Keratinocyte (primary cell): ENCODE results near the gene MPV17L. TPM values are rescaled to one million over a fixed set of nuclear protein-coding genes. Genes with fewer than 3 reads are reported as not detected.
"Not testable (repeated sequence)": the region's sequence is repeated elsewhere in the genome, so short reads cannot be mapped to it uniquely, and the experiment has no call there.

Experiments
- DNase-seq: peaks from one replicate; pipeline ENCODE4 v3.0.0-alpha.2; 2011; ENCODE audit warnings: low read depth, missing footprints, low spot score
- FAIRE-seq: peaks from 2 replicates; lab custom pipeline; 2011; peaks lifted over from hg19 to GRCh38; lab: Jason Lieb, UNC
- H2AFZ ChIP-seq: 2 replicates; pipeline ENCODE4 v1.6.0; 2012; ENCODE audit warnings: low read length, control low read depth, inconsistent platforms; ENCODE audit not compliant: control insufficient read depth
- H3K27ac ChIP-seq: 2 replicates; pipeline ENCODE4 v1.5.1; 2011; ENCODE audit warnings: low read length; ENCODE audit not compliant: control insufficient read depth, insufficient read depth
- H3K27me3 ChIP-seq: 3 replicates; pipeline ENCODE4 v1.6.0; 2011; ENCODE audit warnings: low read length; ENCODE audit not compliant: control insufficient read depth, insufficient read depth; ENCODE audit errors: extremely low read depth
- H3K36me3 ChIP-seq, 2 experiments: 2 replicates in 1 of 2; 3 replicates in 1 of 2; pipeline ENCODE4 v1.5.1; 2011; ENCODE audit warnings: low read length in 2 of 2, mild to moderate bottlenecking in 1 of 2; ENCODE audit not compliant: control insufficient read depth in 2 of 2, insufficient read depth in 2 of 2; ENCODE audit errors: extremely low read depth in 1 of 2
- H3K4me1 ChIP-seq: 3 replicates; pipeline ENCODE4 v1.5.1; 2011; ENCODE audit warnings: low read length; ENCODE audit not compliant: control insufficient read depth, insufficient read depth; ENCODE audit errors: extremely low read depth
- H3K4me2 ChIP-seq: 3 replicates; pipeline ENCODE4 v1.6.0; 2011; ENCODE audit warnings: low read depth, low read length; ENCODE audit not compliant: control insufficient read depth, insufficient read depth; ENCODE audit errors: extremely low read depth
- H3K4me3 ChIP-seq, 3 experiments: fragments of 200-600 bp in 1 of 3; sonication (generic) in 1 of 3; 2 replicates in 2 of 3; 3 replicates in 1 of 3; pipeline ENCODE4 v1.5.1; 2011 to 2016; ENCODE audit warnings: low read length in 3 of 3, mild to moderate bottlenecking in 3 of 3, control low read depth in 2 of 3, inconsistent platforms in 1 of 3, low read depth in 1 of 3, mixed read lengths in 1 of 3, mixed run types in 1 of 3, moderate library complexity in 1 of 3; ENCODE audit not compliant: control insufficient read depth in 2 of 3, insufficient read depth in 2 of 3; ENCODE audit errors: extremely low read depth in 1 of 3
- H3K79me2 ChIP-seq: 2 replicates; pipeline ENCODE4 v1.6.0; 2012; ENCODE audit warnings: low read length; ENCODE audit not compliant: control insufficient read depth, insufficient read depth
- H3K9ac ChIP-seq: 3 replicates; pipeline ENCODE4 v1.6.0; 2011; ENCODE audit warnings: low read length; ENCODE audit not compliant: control insufficient read depth, insufficient read depth; ENCODE audit errors: extremely low read depth
- H3K9me1 ChIP-seq: 3 replicates; pipeline ENCODE4 v1.6.0; 2011; ENCODE audit warnings: low read length; ENCODE audit not compliant: control insufficient read depth, insufficient read depth; ENCODE audit errors: extremely low read depth
- H3K9me3 ChIP-seq: 2 replicates; pipeline ENCODE4 v1.5.1; 2012; ENCODE audit warnings: low read depth, low read length; ENCODE audit not compliant: control insufficient read depth
- H4K20me1 ChIP-seq: 3 replicates; pipeline ENCODE4 v1.6.0; 2011; ENCODE audit warnings: low read length; ENCODE audit not compliant: control insufficient read depth, insufficient read depth; ENCODE audit errors: extremely low read depth
- EZH2 ChIP-seq: IDR thresholded peaks from one replicate; pipeline ENCODE4 v1.6.1; 2012; ENCODE audit warnings: inconsistent platforms, mild to moderate bottlenecking, low read length, moderate library complexity
- dilution Hi-C: fragments of 300-500 bp; cut with MboI; formaldehyde crosslinking; loops from one replicate; pipeline ENCODE4 v1.7.0; 2020; ENCODE audit warnings: low sequenced_read_pairs; ENCODE audit not compliant: extremely low pct_ligation_motif_present
- polyA plus RNA-seq, 5 experiments: library from polyadenylated mRNA; depleted of rRNA in 3 of 5; stranded (reverse) in 3 of 5; stranded (forward) in 1 of 5; unstranded in 1 of 5; fragments of >200 nt; gene quantifications; 1 replicate in 1 of 5; 2 replicates in 3 of 5; 3 replicates in 1 of 5; pipeline versions ENCODE4 v1.2.1 to v1.2.3, GENCODE V29; 2011 to 2012; ENCODE audit warnings: missing spikeins in 2 of 5, low read depth in 1 of 5, low replicate concordance in 1 of 5
- TF ChIP-seq, protein P1 (sequence below), 3 experiments: IDR thresholded peaks in 1 of 3; conservative IDR thresholded peaks in 1 of 3; optimal IDR thresholded peaks in 1 of 3; 2 replicates in 2 of 3; 3 replicates in 1 of 3; pipeline versions ENCODE3 to v1.5.1; 2011; ENCODE audit warnings: low read length in 3 of 3, mild to moderate bottlenecking in 3 of 3, moderate library complexity in 2 of 3, control low read depth in 1 of 3, inconsistent platforms in 1 of 3; ENCODE audit not compliant: insufficient read depth in 2 of 3; ENCODE audit errors: extremely low read depth in 1 of 3

MPV17L gene
- polyA plus RNA-seq, 1 donor (not counting 4 experiments of a cell fraction or from before 2014, with no cell fraction given) = 0.39 TPM

DNA sequence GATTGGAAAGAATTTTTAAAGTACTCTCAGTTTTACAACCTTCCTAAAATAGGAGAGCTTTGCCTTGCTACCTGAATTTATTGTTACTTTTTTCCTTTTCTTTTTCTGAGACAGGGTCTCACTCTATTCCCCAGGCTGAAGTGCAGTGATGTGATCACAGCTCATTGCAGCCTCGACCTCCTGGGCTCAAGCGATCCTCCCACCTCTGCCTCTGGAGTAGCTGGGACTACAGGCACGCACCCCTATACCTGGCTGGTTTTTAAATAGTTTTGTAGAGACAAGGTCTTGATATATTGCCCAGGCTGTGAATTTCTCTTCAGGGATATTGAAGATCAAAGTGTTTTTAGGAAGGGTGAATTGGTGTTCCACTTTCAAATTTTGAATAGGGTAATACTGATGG is 3.8 kb downstream of the MPV17L start:
- DNase-seq (no peak), FAIRE-seq (no peak)
- no peak overlapping the region for H3K9ac ChIP-seq
- H3K79me2 ChIP-seq = no peaks in the 10 kb centered on the region
- no peak for TF ChIP-seq EZH2
- TF ChIP-seq, protein P1, sequence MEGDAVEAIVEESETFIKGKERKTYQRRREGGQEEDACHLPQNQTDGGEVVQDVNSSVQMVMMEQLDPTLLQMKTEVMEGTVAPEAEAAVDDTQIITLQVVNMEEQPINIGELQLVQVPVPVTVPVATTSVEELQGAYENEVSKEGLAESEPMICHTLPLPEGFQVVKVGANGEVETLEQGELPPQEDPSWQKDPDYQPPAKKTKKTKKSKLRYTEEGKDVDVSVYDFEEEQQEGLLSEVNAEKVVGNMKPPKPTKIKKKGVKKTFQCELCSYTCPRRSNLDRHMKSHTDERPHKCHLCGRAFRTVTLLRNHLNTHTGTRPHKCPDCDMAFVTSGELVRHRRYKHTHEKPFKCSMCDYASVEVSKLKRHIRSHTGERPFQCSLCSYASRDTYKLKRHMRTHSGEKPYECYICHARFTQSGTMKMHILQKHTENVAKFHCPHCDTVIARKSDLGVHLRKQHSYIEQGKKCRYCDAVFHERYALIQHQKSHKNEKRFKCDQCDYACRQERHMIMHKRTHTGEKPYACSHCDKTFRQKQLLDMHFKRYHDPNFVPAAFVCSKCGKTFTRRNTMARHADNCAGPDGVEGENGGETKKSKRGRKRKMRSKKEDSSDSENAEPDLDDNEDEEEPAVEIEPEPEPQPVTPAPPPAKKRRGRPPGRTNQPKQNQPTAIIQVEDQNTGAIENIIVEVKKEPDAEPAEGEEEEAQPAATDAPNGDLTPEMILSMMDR (optimal IDR thresholded peaks at IDR 0.05 in 1 of 3, IDR thresholded peaks at IDR 0.05 in 1 of 3, conservative IDR thresholded peaks at IDR 0.05 in 1 of 3; ENCODE audit: extremely low read depth in 1 of 3, insufficient read depth in 2 of 3, low read length in 3 of 3) = no peak
- H3K27me3 ChIP-seq = no peaks in the 10 kb centered on the region
- no peaks in the 10 kb centered on the region for H3K4me1 ChIP-seq
- no peak overlapping the region for H3K4me2 ChIP-seq
- H3K36me3 ChIP-seq = no peaks in the 10 kb centered on the region
- no peak overlapping the region for H2AFZ ChIP-seq
- H3K27ac ChIP-seq = no peak overlapping the region
- dilution Hi-C loops = no loop called here
- no peaks in the 10 kb centered on the region for H3K9me3 ChIP-seq
- H3K9me1 ChIP-seq = no peaks in the 10 kb centered on the region
- no peak overlapping the region for H3K4me3 ChIP-seq
- H4K20me1 ChIP-seq = no peaks in the 10 kb centered on the region

DNA sequence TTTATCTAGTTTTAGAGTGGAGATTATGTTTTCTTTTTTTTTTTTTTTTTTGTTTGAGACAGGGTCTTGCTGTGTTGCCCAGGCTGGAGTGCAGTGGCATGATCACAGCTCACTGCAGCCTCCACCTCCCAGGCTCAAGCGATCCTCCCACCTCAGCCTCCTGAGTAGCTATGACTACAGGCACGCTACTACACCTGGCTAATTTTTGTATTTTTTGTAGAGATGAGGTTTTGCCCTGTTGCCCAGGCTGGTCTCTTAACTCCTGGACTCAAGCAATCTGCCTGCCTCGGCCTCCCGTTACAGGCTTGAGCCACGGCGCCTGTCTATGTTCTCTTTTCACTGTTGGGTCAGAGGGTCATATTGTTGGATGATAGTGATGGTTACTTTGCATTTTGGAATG is 4.8 kb downstream of the MPV17L start:
- not testable (repeated sequence) for FAIRE-seq, H3K27me3 ChIP-seq, DNase-seq

DNA sequence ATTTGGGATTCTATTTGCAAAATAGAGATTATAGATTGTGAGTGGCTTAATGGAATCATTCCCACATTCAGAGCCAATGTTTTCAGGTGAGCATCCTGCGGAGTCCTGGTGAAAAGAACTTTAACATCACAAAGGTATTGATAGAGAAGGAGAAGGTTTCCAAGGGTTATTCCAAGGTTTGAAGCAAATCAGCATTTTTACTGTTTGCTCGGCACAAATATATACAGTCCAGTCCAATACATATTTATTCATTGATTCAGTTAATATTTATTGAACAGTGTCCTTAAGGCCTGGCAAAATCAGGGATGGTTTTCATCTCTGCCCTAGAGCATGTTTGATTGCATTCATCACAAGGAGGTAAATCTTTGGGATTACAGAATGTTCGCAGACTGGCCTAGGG is 6.4 kb downstream of the MPV17L start:
- dilution Hi-C loops = no loop called here

More for the DNA sequence above, 4.8 kb downstream of the MPV17L start:
- H3K4me2 ChIP-seq, H3K79me2 ChIP-seq, H4K20me1 ChIP-seq, H3K36me3 ChIP-seq, H3K4me1 ChIP-seq, H3K9me3 ChIP-seq, H3K9me1 ChIP-seq, dilution Hi-C loops, H3K9ac ChIP-seq, H2AFZ ChIP-seq, H3K4me3 ChIP-seq, H3K27ac ChIP-seq: not testable (repeated sequence)

More for the DNA sequence above, 6.4 kb downstream of the MPV17L start:
- no peaks in the 10 kb centered on the region for H3K27me3 ChIP-seq
- no peak overlapping the region for H2AFZ ChIP-seq
- DNase-seq (no peak), FAIRE-seq (no peak)
- no peak overlapping the region for H3K4me2 ChIP-seq
- no peaks in the 10 kb centered on the region for H3K4me1 ChIP-seq
- no peak overlapping the region for H3K4me3 ChIP-seq
- H3K27ac ChIP-seq = no peak overlapping the region
- H3K36me3 ChIP-seq = no peaks in the 10 kb centered on the region
- no peak overlapping the region for H3K9ac ChIP-seq
- no peaks in the 10 kb centered on the region for H4K20me1 ChIP-seq
- no peaks in the 10 kb centered on the region for H3K9me3 ChIP-seq
- TF ChIP-seq EZH2 = no peak
- TF ChIP-seq, protein P1 (optimal IDR thresholded peaks at IDR 0.05 in 1 of 3, IDR thresholded peaks at IDR 0.05 in 1 of 3, conservative IDR thresholded peaks at IDR 0.05 in 1 of 3; ENCODE audit: extremely low read depth in 1 of 3, insufficient read depth in 2 of 3, low read length in 3 of 3) = no peak
- H3K9me1 ChIP-seq = no peaks in the 10 kb centered on the region
- no peaks in the 10 kb centered on the region for H3K79me2 ChIP-seq
